ENCODE data around the gene RPTOR.
"Not testable (repeated sequence)": the region's sequence is repeated elsewhere in the genome, so short reads cannot be mapped to it uniquely, and the experiment has no call there.

Gene RPTOR

GRCh38 chr17:80614332-80615047, 69.9 kb downstream of the RPTOR start:
- no peak for DNase-seq (ENCODE audit: low read depth in 2 of 2)

- DNase-seq (ENCODE audit: low read depth in 2 of 2) = no peak
Measured at GRCh38 chr17:80615376-80615775, 70.7 kb downstream of the RPTOR start.

- DNase-seq (ENCODE audit: low read depth in 2 of 2) = no peak
Measured at GRCh38 chr17:80616705-80617104, 72.1 kb downstream of the RPTOR start.

- DNase-seq (ENCODE audit: low read depth in 2 of 2) = no peak
Measured at GRCh38 chr17:80618304-80618703, 73.7 kb downstream of the RPTOR start.

- DNase-seq (ENCODE audit: low read depth in 2 of 2) = no peak
Measured at GRCh38 chr17:80619535-80620235, 75.0 kb downstream of the RPTOR start.

GRCh38 chr17:80621335-80621996, 76.8 kb downstream of the RPTOR start:
- DNase-seq (ENCODE audit: low read depth in 2 of 2) = no peak

- DNase-seq (ENCODE audit: low read depth in 2 of 2) = no peak
Measured at GRCh38 chr17:80621997-80622357, 77.3 kb downstream of the RPTOR start.

DNA sequence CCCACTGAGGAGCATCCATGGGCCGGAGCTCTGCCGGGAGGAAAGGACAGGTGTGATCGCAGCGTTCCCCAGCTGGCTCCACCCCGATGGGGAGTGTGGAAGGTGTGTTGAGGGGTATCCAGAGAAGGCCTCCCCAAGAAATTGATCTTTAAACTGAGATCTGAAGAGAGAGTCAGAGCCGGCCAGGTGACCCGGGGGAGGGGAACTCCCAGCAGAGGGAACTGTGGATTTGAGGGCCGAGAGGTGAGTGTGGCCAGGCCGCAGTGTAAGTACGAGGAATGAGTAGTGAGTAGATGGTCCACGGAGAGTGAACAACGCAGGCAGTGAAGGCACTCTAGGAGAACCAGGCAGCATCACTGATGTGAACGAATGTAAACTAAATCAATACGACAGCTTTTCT, 80.2 kb downstream of the RPTOR start:
- DNase-seq (ENCODE audit: low read depth in 2 of 2) = no peak

DNA sequence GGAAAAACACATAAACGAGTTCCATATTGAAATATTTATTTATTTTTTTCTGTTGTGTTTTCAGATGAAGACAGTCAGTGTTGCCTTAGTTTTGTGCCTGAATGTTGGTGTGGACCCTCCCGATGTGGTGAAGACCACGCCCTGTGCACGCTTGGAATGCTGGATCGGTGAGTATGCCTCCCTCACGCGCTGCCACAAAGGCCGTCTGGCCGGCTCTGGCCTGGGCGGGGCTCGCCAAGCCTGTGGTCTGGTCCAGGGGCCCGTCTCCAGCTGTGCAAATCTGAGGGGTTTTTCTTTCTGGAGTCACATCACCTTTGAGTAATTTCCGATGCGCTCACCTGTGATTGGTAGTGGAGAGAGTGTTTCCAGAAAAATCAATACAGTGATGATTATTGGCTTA, 81.0 kb downstream of the RPTOR start:
- DNase-seq (ENCODE audit: low read depth in 2 of 2) = no peak

DNA sequence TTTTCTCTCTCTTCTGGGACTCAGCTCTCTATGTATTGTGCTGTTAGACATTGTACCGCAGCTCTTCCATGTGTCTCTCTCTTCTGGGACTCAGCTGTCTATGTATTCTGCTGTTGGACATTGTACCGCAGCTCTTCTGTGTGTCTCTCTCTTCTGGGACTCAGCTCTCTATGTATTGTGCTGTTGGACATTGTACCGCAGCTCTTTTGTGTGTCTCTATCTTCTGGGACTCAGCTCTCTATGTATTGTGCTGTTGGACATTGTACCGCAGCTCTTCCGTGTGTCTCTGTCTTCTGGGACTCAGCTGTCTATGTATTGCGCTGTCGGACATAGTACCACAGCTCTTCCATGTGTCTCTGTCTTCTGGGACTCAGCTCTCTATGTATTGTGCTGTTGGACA, 84.2 kb downstream of the RPTOR start:
- DNase-seq (ENCODE audit: low read depth in 2 of 2) = not testable (repeated sequence)

DNA sequence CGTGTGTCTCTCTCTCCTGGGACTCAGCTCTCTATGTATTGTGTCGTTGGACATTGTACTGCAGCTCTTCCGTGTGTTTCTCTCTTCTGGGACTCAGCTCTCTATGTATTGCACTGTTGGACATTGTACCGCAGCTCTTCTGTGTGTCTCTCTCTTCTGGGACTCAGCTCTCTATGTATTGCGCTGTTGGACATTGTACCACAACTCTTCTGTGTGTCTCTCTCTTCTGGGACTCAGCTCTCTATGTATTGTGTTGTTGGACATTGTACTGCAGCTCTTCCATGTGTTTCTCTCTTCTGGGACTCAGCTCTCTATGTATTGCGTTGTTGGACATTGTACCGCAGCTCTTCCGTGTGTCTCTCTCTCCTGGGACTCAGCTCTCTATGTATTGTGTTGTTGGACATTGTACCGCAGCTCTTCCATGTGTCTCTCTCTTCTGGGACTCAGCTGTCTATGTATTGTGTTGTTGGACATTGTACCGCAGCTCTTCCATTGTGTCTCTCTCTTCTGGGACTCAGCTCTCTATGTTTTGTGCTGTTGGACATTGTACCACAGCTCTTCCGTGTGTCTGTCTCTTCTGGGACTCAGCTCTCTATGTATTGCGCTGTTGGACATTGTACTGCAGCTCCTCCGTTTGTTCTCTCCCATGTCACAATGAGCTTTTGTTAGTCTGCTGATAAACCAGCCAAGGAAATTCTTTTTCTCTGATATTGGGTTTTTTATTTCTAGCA, 84.8 kb downstream of the RPTOR start:
- DNase-seq (ENCODE audit: low read depth in 2 of 2) = no peak

- DNase-seq (ENCODE audit: low read depth in 2 of 2) = no peak
Measured at GRCh38 chr17:80630560-80631120, 86.0 kb downstream of the RPTOR start.

DNA sequence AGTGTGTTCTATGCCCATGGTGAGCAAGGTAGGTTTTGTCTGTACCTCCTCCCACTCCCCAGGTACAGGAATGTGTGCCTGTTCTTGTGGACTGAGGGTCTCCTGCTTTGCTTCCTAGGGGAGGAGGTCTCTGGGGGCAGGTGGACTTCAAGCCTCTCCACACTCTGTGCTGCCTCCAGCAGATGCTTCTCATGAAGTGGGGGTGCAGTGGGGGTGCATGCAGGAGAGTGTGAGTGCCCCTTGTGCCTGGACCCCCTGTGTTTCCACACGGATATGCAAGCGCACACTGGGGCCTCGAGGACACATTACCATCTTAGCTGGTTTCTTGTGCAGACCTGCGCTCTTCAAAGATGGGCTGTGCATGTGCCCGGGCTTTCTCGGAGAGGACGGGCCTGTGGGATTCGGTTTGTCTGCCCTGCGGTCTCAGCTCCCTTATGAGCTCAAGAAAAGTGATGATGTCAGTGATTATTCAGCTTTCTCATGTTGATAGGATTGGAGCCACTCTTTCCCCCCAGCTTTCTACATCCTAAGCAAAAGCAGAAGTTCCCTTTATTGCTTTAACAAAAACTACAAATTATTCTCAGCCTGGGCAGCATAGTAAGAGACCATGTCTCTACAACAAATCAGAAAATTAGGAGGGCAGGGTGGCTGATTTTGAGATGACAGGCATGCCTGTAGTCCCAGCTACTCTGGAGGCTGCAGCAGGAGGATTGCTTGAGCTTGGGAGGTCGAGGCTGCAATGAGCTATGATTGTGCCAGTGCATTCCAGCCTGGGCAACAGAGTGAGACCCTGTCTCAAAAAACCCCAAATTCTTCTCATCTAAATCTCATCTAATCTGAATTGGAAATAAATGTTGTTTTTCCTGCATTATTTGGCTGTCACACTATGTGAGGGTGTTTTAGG, 86.8 kb downstream of the RPTOR start:
- no peak for DNase-seq (ENCODE audit: low read depth in 2 of 2)

DNA sequence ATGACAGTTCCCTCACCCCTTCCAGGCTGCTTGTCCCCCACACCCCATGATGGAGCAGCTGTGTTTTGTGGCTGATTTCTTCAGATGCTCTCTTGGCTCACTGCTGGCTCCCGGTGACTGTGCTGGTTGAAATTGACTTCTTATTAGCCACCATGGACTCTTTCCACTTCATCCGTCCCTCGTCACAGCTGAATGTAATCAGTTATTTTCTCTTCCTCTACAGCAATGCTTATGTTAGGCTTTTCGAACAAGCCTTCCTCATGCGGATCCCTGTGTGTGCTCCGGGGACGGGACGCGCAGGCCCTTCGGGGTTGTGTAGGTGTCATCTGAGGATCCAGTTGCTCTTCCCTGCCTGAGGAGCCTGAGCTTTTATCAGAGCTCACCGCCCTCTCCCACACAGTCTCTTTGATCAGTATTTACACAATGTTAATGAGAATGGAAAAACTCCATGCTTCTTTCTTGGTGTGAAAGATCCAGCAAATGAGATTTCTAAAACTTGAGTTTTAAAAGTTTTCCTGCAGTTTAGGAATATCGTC, 87.5 kb downstream of the RPTOR start:
- no peak for DNase-seq (ENCODE audit: low read depth in 2 of 2)

DNA sequence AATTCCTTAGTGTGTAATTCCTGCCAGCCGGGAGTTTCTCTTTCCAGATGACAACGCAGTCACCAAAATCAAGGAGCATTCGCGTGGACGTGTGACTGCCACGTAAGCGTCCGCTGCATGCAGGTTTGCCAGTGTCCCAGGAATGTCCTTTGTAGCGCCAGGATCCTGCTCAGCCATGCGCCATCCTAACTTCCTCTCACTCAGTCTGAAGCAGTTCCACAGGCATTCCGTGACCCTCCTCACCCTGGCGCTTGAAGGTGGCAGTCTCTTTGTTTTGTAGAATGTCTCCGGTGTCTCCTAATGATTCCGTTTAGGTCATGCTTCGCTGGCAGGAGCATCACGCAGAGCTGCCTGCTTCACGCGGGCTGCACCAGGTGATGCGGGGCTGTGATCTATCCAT, 88.6 kb downstream of the RPTOR start:
- DNase-seq (ENCODE audit: low read depth in 2 of 2) = no peak

GRCh38 chr17:80633994-80634566, 89.4 kb downstream of the RPTOR start:
- DNase-seq (ENCODE audit: low read depth in 2 of 2) = no peak

DNA sequence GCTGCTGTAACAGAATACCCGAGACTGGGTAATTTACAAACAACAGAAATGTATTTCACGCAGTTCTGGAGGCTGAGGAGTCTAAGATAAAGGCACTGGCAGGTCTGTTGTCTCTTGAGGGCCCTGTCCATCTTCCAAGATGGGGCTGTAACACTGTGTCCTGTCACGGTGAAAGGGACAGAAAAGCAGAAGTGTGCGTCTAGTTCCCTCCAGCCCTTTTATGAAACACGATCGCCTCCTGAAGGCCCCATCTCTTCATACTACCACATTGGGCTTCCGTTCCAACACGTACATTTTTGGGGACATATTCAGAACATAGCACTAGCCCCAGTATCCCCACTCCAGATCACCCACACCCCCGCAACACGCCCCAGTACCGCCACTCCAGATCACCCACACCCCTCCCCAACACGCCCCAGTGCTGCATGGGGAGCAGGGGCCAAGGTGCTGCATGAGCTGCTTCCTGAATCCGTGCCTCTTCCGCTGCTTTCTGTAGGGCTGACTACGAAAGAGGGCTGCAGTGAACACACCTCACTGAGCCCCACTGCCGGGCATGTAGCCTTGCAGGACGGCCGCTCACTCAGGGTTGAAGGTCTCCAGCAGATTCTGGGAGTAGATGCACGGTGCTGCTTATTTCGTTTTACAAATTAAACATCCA, 91.9 kb downstream of the RPTOR start:
- no peak for DNase-seq (ENCODE audit: low read depth in 2 of 2)

DNA sequence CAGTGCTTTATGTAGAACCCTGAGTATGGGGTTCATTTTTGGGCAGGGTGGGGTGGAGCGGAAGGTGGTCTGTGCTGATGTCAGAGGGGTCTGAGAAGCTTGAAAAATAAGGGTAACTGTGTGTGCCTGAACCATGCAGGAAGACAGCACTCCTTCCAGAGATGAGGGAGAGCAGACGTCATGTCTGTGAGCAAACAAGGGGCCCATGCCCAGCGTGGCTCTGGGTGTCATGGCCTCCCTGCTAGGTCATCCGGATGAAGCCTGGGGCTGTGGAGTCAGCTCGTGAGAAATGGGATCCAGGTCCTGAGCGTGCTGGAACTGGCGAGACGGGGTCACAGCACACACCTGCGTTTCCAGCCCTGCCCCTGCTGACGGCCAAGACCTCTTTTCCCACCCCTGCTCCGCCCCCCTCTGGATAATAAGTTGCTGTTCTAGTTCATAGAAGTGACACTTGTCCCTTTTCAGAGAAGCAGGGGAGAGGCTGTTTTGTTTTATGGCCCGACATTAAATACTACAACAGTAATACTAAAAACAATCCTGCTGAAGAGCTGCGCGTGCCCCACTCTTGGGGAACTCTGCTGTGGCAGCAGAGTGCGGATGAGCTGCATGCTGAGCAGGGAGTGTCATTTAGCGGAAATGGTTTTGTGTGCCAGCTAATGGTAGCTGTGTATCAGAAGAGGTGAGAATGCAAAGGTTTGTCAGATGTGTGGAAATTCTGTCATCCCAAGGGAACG, 92.6 kb downstream of the RPTOR start:
- no peak for DNase-seq (ENCODE audit: low read depth in 2 of 2)

DNA sequence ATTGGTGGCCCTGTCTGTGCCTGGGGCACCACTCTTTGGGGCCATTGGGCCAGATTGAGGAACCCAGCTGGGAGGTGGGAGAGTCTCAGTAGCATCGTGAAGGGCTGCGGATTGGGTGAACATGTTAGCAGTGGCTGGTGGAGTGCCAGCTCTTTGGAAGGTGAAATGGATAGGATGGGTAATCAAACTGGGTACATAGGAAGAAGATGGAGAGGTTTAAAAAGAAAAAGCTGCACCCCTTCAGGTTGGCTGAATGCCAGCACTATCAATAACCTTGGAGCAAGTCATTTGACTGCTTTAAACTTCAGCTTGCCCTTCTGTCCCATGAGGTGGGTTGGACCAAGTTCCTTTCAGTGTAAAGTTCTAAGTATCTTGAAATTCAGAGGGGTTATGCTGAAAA, 95.0 kb downstream of the RPTOR start:
- no peak for DNase-seq (ENCODE audit: low read depth in 2 of 2)
